Measurements from ENCODE around the gene KLHDC4.
"Not testable (repeated sequence)": the region's sequence is repeated elsewhere in the genome, so short reads cannot be mapped to it uniquely, and the experiment has no call there.

Gene KLHDC4

DNA sequence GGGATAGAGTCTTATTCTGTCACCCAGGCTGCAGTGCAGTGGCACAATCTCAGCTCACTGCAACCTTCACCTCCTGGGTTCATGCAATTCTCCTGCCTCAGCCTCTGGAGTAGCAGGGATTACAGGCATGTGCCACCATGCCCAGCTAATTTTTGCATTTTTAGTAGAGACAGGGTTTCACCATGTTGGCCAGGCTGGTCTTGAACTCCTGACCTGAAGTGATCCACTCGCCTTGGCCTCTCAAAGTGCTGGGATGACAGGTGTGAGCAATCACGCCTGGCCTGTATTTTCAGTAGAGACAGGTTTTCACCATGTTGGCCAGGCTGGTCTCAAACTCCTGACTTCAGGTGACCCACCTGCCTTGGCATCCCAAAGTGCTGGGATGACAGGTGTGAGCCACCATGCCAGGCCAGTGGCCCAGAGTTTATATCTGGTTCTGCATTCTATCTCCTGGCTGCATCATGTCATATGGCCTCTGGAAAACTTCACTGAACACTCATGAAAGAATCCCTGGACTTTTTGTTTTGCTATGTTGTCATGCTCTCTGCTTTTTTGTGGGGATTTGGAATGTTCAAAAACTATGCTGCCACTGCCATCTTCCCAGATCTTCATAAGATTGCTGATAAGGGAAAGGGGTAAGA lies 21.8 kb upstream of the KLHDC4 start:
- DNase-seq: not testable (repeated sequence)

DNA sequence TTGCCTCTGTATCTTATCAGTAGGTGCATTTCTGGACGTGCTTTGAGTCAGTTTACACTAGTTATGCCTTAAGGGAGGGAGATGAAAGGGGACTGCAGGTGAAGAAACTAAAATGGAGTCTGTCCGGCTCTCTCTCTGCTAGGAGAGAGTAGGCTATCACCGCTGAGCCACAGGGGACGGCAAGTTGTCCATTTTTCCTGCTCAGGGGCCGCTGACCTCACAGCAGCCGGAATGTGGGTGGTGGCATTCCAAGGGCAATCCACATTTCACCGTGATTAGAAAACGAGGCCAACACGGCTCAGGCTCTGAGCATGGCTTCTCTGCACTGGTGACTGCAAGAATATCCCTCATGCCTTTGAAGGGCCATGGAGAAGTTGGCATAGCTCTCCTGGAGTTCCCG lies 19.0 kb upstream of the KLHDC4 start:
- DNase-seq: no peak

DNA sequence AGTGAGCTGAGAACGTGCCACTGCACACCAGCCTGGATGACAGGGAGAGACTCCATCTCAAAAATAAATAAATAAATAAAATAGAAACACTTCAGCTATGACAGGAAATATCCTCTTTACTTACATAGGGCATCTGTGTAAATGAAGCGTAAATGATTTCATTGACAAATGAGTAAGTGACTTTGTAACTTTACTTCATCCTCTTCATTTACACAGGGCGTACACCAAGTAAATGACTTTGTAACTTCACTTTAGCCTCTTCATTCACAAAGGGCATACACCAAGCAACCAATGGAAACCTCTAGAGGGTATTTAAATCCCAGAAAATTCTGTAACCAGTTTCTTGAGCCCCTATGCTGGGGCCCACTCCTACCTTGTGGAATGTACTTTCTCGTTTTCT lies 16.2 kb upstream of the KLHDC4 start:
- no peak for DNase-seq

DNA sequence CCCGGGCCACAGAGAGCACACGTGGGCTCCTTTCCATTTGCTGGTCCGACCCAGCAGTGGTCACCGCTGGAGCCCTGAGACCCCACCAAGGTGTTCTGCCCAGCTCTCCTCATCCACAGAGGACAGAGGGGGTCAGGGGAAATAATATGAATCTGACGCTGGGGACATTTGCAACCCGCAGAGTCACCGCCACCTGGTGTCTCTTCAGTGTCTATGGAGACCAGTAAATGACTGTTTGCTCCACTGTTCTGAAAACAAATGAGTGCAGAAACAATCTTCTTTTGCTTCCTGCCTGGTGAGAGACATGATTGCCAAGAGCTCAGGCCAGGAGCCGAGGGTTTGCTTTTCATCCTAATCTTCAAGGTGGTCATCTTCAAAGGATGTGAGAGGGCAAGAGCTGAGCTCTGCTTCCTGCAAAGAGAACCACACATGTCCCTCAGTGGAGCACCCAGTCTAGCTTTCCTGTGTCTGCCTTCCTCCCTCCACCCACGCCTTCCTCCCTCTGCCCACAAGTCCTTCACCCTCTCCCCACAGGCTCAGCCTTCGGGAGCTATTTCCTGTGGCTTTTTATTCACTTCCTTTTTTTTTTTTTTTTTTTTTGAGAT lies 14.7 kb upstream of the KLHDC4 start:
- DNase-seq: no peak

DNA sequence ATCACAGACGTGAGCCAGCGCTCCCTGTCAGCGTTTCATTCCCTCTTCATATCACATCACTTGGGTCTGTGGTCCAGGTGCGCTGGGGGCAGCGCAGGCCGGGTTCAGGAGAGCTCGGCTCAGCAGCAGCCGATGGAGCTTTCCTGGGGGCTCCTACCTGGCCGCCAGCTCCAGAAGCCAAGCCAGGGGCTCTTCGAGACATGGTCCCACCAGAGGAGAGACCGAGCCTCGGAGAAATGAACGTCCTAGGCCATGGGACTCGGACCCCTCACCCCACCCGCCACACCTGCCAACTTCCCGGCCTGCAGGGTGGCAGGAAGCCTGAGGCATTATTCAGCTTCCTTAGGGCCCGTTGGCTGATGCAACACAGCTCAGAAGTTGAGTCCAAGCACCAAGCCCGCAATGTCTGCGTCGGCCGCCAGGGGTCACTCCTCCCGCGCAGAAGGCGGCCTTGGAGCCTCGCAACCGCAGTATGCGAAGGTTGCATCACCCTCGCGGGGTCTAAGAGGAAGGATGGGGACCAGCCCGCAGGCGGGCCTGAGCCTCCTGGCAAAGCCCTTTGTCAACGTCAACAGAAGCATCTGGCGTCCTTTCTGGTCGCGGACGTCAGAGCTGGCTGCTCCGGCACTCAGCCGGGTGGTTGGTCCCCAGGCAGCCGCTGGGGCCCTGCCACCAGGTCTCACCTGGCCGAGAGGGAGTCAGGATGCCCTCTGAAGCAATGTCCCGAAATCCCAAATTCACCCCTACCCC lies 13.2 kb upstream of the KLHDC4 start:
- DNase-seq: no peak

DNA sequence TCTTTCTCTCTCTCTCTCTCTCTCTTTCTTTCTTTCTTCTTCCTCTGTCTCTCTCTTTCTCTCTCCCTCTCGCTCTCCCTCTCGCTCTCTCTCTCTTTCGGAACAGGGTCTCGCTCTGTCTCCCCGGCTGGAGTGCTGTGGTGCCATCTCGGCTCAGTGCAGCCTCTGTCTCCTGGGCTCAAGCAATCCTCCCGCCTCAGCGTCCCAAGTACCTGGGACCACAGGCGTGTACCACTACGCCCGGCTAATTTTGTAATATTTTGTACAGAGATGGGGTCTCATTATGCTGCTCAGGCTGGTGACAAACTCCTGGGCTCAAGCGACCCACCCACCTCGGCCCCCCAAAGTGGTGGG lies 12.7 kb upstream of the KLHDC4 start:
- no peak for DNase-seq

DNA sequence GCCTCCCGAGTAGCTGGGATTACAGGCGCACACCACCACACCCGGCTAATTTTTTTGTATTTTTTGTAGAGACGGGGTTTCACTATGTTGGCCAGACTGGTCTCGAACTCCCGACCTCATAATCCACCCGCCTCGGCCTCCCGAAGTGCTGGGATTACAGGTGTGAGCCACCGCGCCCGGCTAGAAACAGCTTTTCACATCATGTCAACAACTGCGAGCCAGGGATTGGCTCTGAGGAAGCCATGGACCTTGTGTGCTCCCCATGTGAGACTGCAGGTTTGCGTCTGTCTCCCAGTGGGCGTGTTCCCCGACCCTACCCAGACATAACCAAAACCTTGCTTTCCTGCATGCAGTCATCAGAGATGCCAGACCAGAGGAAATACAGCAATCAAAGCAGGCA lies 8.1 kb upstream of the KLHDC4 start:
- DNase-seq: not testable (repeated sequence)

DNA sequence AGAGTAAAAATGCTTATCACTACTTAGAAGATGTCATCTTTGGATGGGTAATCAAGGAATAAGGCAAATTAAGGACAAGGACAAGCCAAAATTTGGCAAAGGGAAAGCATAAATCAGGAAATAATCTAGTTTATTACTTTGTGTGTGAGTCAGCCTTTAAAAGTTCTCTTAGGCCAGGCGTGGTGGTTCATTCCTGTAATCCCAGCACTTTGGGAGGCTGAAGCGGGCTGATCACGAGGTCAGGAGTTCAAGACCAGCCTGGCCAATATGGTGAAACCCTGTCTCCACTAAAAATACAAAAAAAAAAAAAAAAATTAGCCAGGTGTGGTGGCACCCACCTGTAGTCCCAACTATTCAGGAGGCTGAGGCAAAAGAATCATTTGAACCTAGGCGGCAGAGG lies 1.7 kb upstream of the KLHDC4 start:
- DNase-seq: not testable (repeated sequence)

DNA sequence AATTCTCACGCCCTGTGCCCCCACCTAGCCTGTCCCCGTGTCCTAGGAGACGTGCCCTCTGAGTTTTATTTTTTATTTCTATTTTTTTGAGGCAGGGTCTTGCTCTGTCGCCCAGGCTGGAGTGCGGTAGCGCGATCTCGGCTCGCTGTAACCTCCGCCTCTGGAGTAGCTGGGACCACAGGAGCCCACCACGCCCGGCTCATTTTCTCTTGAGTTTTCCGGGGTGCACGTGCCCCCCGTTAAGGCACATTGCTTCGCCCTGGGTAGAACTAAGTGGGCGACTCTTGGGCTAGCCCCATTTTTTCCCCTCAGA lies 655 bp upstream of the KLHDC4 start:
- no peak for DNase-seq

DNA sequence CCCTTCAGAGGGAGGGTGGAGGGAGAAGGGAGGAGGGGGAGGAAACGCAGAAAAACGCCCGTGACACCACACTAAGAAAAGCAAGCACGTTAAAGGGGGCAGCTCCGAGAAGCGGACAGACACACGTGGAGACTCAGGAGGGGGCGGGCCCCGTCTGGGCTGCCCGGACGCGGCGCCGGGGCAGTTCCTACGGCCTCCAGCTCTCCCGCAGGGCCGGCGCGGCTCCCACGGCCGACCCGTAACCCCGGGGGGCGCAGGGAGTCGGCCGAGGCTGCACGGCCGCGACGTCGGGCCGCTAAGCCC lies 362 bp downstream of the KLHDC4 start:
- no peak for DNase-seq

DNA sequence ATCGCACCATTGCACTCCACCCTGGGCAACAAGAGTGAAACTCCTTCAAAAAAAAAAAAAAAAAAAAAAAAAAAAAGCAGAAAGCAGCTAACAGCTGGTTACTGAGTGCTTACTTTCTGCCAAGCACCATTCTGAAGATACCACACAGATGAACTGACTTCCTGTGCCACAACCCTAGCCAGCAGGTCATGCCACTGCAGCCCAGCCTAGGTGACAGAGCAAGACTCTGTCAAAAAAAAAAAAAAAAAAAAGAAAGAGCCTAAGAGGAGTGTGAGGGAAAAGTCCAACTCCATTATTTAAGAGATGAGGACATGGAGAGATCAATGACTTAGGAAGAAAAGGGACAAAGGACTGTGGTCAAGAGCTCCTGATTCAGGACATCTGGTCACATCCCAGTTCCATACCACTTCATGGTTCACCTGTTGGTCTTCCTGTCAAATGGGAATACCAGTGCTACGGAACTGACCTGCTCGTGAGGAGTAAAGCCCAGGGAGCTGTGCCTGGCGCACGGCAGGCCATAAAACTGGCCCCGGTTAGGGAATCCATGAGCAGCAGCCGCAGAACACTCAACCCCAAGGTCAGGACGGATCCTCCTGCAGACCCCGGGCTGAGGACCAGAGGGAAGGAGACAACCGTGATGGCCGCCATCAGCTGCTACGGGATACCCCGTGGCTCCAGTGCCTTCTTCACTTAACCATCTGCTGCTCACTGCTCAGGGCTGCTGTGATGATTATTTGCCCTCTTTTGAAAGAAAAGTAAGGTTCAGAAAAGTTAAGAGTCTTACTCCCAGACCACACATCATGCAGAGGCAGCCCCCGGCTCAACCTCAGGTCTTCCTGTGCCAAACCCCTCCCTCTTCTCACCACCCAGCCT lies 950 bp downstream of the KLHDC4 start:
- no peak for DNase-seq

DNA sequence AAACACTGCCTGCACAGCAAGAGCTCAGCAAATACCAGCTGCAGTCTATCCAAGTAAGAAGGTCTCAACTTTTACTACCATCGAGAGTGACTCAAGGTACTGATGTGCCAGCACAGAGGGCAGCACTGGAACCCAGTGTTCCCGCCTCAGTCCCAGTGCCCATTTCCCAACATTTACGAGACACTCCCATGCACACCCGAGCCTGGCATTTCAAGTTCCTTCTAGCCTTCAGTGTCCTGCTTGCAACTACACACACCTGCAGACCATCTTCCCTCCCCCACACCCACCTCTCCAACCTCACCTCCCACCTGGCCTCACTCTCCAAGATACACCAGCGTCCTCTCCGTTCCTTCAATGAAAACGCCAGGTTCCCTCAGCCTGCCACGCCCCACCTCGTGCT lies 3.2 kb downstream of the KLHDC4 start:
- DNase-seq: no peak

DNA sequence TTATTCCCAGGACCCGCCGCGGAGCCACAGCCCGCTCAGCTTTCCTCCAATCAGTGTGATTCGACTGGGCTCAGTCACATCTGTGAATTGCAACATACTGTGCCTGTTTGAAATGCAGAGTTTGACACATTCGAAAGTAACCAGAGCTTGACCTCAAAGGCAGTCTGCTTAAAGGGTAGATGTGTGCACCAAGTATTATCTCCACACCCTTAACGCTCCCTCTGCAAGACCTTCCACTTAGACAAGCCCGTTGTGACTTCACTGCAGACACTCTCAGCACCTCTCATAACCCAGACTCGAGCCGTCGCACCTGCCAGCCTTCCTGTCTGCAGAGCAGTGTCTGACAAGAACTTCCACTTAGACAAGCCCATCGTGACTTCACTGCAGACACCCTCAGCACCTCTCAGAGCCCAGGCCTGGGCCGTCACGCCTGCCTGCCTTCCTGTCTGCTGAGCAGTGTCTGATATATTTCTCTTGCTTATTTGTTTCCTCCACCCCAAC lies 3.7 kb downstream of the KLHDC4 start:
- no peak for DNase-seq

DNA sequence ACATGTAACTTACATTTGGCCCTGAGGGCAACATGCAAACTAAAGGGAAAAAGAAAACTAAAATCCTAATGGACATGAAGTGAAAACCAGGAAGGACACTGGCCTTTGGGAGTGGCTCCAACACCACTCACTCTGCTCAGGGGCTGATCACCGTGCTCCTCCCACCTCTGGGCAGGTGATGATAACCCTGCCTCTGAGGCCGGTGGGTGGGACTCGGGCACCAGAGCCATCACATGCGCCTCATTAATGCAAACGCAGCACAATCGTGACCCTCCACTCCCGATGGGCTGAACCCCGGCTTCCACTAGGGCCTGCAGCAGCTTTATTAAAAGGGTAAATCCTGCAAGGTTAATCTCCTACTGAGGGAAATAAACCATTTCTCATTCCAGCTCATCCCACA lies 4.7 kb downstream of the KLHDC4 start:
- no peak for DNase-seq

DNA sequence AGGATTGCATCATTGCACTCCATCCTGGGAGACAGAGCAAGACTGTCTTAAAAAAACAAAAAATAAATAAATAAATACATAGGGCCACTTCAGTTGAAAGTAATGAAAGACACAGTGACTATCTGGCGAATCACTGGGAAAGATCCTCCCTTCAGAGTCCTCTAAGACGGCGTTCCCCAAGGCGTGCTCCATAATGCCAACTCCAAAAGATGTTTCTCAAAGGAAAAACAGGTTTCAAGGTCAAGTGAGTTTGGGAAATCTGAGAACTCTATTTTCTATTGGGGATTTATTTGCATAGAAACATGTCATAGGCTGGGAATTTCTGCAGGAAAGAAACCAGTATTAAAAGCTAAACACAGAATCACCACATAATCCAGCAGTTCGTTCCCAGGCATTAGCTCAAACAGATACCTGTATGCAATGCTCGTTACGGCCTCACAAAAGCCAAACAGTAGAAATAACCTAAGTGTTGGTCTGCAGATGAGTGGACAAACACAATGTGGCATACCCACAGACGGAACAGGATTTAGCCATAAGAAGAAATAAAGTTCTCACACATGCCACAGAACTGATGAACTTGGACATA lies 7.9 kb downstream of the KLHDC4 start:
- no peak for DNase-seq

DNA sequence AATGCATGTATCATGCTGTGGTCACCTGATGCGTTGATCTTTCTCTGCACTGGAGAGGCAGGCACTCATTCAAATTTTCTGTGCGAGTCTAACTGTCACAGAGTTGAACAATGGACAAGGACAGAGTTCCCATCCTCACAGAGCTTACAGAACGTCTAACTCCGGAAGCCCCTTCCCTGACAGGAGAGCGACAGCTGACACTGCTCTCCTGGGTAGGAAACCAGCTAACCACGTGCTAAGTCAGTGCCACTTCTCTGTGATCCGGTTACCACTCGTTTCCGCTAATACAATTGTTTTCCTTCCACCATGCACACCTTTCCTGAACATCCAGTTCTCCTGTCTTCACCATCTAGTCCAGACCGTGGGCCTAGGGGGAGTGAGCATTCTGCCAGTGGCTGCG lies 11.3 kb downstream of the KLHDC4 start:
- DNase-seq: no peak

DNA sequence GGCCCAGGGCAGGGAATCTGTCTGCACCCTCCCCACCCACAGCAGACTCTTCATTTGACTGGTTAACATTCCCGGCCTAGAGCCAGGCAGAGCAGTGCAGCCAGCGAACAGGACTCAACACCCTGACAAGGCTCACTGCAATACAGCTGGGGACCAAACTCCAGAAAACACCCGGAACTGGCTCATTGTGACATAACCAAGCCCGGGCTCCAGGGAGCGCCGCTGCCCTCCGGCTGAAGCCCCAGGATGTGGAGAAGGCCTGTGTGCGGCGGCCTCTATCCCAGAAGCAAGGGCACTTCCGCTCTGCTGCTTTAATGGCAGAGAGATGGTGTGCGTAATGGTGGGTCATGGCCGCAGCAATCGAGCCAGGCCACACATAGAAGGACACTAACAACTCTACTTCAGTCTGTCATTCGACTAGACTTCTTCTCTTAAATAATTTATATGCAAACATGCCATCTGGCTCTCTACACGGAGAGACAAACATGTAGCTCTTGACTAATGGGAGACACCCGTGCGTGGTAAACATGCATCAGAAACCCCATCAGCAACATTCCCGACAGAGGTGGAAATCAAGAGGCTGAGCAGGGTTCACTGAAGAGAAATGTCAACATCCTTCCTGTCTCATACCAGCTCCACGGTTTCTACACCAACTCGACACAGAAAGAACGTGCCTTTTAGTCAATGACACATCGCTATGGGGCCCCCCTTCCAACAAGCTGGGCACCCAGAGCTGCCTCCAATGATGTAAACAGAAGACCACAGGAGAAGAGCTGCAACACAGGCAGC lies 18.0 kb downstream of the KLHDC4 start:
- no peak for DNase-seq

DNA sequence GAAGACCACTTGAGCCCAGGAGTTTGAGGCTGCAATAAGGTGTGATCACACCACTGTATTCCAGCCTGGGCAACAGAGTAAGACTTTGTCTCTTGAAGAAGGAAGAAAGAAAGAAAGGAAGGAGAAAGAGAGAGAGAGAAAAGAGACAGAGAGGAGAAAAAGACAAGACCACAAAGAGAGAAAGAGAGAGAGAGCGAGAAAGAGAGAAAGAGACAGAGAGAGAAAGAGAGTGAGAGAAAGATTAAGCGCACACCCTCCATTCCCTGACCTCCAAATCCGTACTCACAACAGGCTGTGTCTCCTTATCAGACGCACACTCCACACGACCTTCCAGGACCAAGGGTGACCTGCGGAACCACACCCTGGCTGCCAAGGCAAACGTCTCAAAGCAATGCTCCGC lies 19.6 kb downstream of the KLHDC4 start:
- DNase-seq: no peak

DNA sequence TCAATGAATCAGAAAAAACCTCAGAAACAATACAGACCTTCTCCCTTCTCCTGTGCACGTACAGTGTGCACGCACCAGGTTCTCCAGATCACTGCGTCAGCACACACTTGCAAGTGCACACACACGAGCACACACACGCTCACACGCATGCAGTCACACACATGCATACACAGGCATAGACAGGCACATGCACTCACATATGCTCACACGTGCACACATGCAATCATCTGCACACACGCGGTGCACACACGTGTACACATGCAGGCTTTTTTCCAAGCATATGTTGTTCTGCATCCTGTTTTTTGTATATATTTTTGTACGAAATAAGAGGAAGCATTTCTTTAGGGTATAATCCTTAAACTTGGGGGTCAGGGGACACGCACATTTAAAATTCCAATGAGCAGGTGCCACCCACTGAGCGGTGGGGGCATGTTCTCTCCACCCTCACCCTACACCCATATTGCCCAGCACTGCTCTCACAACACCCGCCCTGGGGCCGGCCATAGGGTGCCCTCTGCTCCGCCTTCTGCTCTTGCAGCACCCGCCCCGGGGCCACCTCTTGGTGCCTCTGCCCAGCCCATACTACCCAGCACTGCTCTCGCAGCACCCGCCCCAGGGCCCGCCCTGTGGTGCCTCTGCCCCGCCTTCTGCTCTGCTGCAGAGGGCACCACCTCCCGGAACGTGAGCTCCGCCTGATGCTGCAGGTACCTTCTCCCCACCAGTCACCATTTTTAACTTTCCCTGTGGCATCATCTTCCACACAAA lies 20.9 kb downstream of the KLHDC4 start:
- no peak for DNase-seq

DNA sequence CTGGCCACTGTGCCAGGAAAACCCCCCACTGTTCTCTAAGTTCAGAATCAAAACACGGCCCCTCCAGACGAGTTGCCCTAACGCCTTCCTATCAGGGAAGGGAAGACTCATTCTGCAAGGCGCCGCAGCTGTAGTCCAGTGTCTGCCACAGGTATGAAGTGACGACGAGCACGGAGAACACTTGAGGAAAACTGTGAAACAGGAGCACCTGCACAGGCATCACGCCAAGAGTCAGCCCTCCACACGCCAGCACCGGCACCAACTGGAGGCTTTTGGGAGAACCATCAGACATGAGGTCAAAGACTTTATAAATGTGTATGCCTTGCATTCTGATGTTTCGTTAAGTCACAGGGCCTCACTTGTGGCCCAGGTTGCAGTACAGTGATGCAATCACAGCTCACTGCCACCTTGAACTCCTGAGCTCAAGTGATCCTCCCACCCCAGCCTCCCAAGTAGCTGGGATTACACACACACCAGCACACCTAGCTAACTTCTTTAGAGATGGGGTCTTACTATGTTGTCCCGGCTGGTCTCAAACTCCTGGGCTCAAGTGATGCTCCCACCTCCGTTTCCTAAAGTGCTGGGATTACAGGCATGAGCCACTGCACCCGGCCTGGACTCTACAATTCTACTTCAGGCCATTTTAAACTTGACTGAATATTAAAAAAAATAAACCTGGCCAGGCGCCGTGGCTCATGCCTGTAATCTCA lies 22.9 kb downstream of the KLHDC4 start:
- peak; percentile 30 for DNase-seq
